WTC11 (cell line): ENCODE measurements around the gene RNASET2. TPM values are rescaled to one million over a fixed set of nuclear protein-coding genes. Genes with fewer than 3 reads are reported as not detected.

Experiments used
- ATAC-seq: fragments of 200-7000 bp; cut with Tn5 transposase; 2 replicates; pipeline ENCODE4 v1.10.0; 2021; ENCODE audit warnings: mild to moderate bottlenecking, moderate library complexity
- CTCF ChIA-PET: fragments of 300-600 bp; sonication (Branson Sonifier 250); formaldehyde crosslinking; loops from one replicate; lab custom pipeline; 2021; ENCODE audit warnings: antibody characterized with exemption; lab: Charles Lee
- POLR2A ChIA-PET: fragments of 350-600 bp; sonication (Branson Sonifier 250); formaldehyde crosslinking; loops from one replicate; lab custom pipeline; 2021; ENCODE audit warnings: antibody characterized with exemption; lab: Charles Lee
- DNase-seq: peaks from one replicate; pipeline ENCODE4 v3.0.0; 2021; ENCODE audit warnings: low spot score
- H3K27ac Mint-ChIP-seq: 2 replicates; pipeline ENCODE4 v1.8.0; 2021; ENCODE audit warnings: mixed read lengths
- H3K27me3 Mint-ChIP-seq: 2 replicates; pipeline ENCODE4 v1.8.0; 2021; ENCODE audit warnings: low read depth, mild to moderate bottlenecking, moderate library complexity, mixed read lengths
- H3K36me3 Mint-ChIP-seq: 2 replicates; pipeline ENCODE4 v1.8.0; 2021; ENCODE audit warnings: mixed read lengths
- H3K4me1 Mint-ChIP-seq: 2 replicates; pipeline ENCODE4 v1.8.0; 2022; ENCODE audit warnings: mixed read lengths
- H3K4me3 Mint-ChIP-seq: 2 replicates; pipeline ENCODE4 v1.8.0; 2021; ENCODE audit warnings: mild to moderate bottlenecking, moderate library complexity, mixed read lengths
- H3K9me3 Mint-ChIP-seq: 2 replicates; pipeline ENCODE4 v1.8.0; 2021; ENCODE audit warnings: mixed read lengths
- AR ChIP-seq: fragments of 250-450 bp; sonication (Bioruptor Pico); IDR thresholded peaks from 2 replicates; pipeline ENCODE4 v1.9.0; 2021; ENCODE audit warnings: mild to moderate bottlenecking
- ATF1 ChIP-seq: sonication (generic); formaldehyde crosslinking; IDR thresholded peaks from 2 replicates; pipeline ENCODE4 v1.8.1; 2023; ENCODE audit warnings: mild to moderate bottlenecking, moderate library complexity, missing genetic modification reagents
- ELF4 ChIP-seq: sonication (generic); formaldehyde crosslinking; IDR thresholded peaks from 2 replicates; pipeline ENCODE4 v1.8.1; 2022; ENCODE audit warnings: low read depth, mild to moderate bottlenecking, moderate library complexity, missing genetic modification reagents
- EMX1 ChIP-seq: fragments of 250-450 bp; sonication (Bioruptor Pico); IDR thresholded peaks from 2 replicates; pipeline ENCODE4 v1.8.0; 2021; ENCODE audit warnings: mild to moderate bottlenecking
- ETV6 ChIP-seq: sonication (generic); formaldehyde crosslinking; IDR thresholded peaks from 2 replicates; pipeline ENCODE4 v1.8.1; 2022; ENCODE audit warnings: mild to moderate bottlenecking, missing genetic modification reagents
- JUN ChIP-seq: sonication (generic); formaldehyde crosslinking; IDR thresholded peaks from 2 replicates; pipeline ENCODE4 v1.8.0; 2023; ENCODE audit warnings: mild to moderate bottlenecking, missing genetic modification reagents
- NFE2L1 ChIP-seq: sonication (generic); formaldehyde crosslinking; IDR thresholded peaks from 2 replicates; pipeline ENCODE4 v1.8.1; 2023; ENCODE audit warnings: missing genetic modification reagents
- NFYB ChIP-seq: sonication (generic); formaldehyde crosslinking; conservative IDR thresholded peaks from 2 replicates; pipeline ENCODE4 v1.8.0; 2022; ENCODE audit warnings: low read depth, missing genetic modification reagents
- TCF7 ChIP-seq: sonication (generic); formaldehyde crosslinking; IDR thresholded peaks from 2 replicates; pipeline ENCODE4 v1.8.0; 2022; ENCODE audit warnings: mild to moderate bottlenecking, low read depth, missing genetic modification reagents, moderate library complexity
- TEAD4 ChIP-seq: sonication (generic); formaldehyde crosslinking; IDR thresholded peaks from 2 replicates; pipeline ENCODE4 v1.8.0; 2022; ENCODE audit warnings: mild to moderate bottlenecking, missing genetic modification reagents
- USF2 ChIP-seq: sonication (generic); formaldehyde crosslinking; IDR thresholded peaks from 2 replicates; pipeline ENCODE4 v1.8.1; 2023; ENCODE audit warnings: mild to moderate bottlenecking, missing genetic modification reagents, moderate library complexity
- ZNF121 ChIP-seq: sonication (generic); formaldehyde crosslinking; IDR thresholded peaks from 2 replicates; pipeline ENCODE4 v1.8.0; 2023; ENCODE audit warnings: missing genetic modification reagents
- ZNF138 ChIP-seq: sonication (generic); formaldehyde crosslinking; conservative IDR thresholded peaks from 2 replicates; pipeline ENCODE4 v1.8.1; 2022; ENCODE audit warnings: mild to moderate bottlenecking, moderate library complexity, missing genetic modification reagents
- ZNF263 ChIP-seq: sonication (generic); formaldehyde crosslinking; IDR thresholded peaks from 2 replicates; pipeline ENCODE4 v1.8.1; 2022; ENCODE audit warnings: low read depth, mild to moderate bottlenecking, moderate library complexity, missing genetic modification reagents
- ZNF317 ChIP-seq: sonication (generic); formaldehyde crosslinking; IDR thresholded peaks from 2 replicates; pipeline ENCODE4 v1.8.1; 2023; ENCODE audit warnings: low read depth, mild to moderate bottlenecking, moderate library complexity, missing genetic modification reagents, borderline replicate concordance
- total RNA-seq: library from RNA; stranded (reverse); gene quantifications from 3 replicates; pipeline ENCODE4 v1.2.3, GENCODE V29; 2021
- TF ChIP-seq, protein P1 (sequence below): fragments of 250-450 bp; sonication (Bioruptor Pico); IDR thresholded peaks from 2 replicates; pipeline ENCODE4 v1.9.0; 2021; ENCODE audit warnings: mild to moderate bottlenecking, borderline replicate concordance
- TF ChIP-seq, protein P2 (sequence below): sonication (generic); formaldehyde crosslinking; IDR thresholded peaks from 2 replicates; pipeline ENCODE4 v1.8.0; 2023; ENCODE audit warnings: missing genetic modification reagents, mild to moderate bottlenecking, borderline replicate concordance
- TF ChIP-seq, protein P3 (sequence below): sonication (generic); formaldehyde crosslinking; IDR thresholded peaks from 2 replicates; pipeline ENCODE4 v1.8.1; 2023; ENCODE audit warnings: mild to moderate bottlenecking, moderate library complexity, missing genetic modification reagents

The RNASET2 gene
- total RNA-seq, 1 experiment from 2014 or later, result 35.6 TPM

- H3K4me3 Mint-ChIP-seq, result peak overlapping the region; percentile 78
- no peak for TF ChIP-seq NFYB (CRISPR knock-in tag)
- TF ChIP-seq, protein P1, sequence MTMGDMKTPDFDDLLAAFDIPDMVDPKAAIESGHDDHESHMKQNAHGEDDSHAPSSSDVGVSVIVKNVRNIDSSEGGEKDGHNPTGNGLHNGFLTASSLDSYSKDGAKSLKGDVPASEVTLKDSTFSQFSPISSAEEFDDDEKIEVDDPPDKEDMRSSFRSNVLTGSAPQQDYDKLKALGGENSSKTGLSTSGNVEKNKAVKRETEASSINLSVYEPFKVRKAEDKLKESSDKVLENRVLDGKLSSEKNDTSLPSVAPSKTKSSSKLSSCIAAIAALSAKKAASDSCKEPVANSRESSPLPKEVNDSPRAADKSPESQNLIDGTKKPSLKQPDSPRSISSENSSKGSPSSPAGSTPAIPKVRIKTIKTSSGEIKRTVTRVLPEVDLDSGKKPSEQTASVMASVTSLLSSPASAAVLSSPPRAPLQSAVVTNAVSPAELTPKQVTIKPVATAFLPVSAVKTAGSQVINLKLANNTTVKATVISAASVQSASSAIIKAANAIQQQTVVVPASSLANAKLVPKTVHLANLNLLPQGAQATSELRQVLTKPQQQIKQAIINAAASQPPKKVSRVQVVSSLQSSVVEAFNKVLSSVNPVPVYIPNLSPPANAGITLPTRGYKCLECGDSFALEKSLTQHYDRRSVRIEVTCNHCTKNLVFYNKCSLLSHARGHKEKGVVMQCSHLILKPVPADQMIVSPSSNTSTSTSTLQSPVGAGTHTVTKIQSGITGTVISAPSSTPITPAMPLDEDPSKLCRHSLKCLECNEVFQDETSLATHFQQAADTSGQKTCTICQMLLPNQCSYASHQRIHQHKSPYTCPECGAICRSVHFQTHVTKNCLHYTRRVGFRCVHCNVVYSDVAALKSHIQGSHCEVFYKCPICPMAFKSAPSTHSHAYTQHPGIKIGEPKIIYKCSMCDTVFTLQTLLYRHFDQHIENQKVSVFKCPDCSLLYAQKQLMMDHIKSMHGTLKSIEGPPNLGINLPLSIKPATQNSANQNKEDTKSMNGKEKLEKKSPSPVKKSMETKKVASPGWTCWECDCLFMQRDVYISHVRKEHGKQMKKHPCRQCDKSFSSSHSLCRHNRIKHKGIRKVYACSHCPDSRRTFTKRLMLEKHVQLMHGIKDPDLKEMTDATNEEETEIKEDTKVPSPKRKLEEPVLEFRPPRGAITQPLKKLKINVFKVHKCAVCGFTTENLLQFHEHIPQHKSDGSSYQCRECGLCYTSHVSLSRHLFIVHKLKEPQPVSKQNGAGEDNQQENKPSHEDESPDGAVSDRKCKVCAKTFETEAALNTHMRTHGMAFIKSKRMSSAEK (CRISPR knock-in tag), result no peak
- 0 out of 2 replicates have a peak, but pooled peaks have one; percentile 46 for TF ChIP-seq ATF1
- no peak for TF ChIP-seq ZNF121
- TF ChIP-seq ZNF317, result no peak
- TF ChIP-seq, protein P2, sequence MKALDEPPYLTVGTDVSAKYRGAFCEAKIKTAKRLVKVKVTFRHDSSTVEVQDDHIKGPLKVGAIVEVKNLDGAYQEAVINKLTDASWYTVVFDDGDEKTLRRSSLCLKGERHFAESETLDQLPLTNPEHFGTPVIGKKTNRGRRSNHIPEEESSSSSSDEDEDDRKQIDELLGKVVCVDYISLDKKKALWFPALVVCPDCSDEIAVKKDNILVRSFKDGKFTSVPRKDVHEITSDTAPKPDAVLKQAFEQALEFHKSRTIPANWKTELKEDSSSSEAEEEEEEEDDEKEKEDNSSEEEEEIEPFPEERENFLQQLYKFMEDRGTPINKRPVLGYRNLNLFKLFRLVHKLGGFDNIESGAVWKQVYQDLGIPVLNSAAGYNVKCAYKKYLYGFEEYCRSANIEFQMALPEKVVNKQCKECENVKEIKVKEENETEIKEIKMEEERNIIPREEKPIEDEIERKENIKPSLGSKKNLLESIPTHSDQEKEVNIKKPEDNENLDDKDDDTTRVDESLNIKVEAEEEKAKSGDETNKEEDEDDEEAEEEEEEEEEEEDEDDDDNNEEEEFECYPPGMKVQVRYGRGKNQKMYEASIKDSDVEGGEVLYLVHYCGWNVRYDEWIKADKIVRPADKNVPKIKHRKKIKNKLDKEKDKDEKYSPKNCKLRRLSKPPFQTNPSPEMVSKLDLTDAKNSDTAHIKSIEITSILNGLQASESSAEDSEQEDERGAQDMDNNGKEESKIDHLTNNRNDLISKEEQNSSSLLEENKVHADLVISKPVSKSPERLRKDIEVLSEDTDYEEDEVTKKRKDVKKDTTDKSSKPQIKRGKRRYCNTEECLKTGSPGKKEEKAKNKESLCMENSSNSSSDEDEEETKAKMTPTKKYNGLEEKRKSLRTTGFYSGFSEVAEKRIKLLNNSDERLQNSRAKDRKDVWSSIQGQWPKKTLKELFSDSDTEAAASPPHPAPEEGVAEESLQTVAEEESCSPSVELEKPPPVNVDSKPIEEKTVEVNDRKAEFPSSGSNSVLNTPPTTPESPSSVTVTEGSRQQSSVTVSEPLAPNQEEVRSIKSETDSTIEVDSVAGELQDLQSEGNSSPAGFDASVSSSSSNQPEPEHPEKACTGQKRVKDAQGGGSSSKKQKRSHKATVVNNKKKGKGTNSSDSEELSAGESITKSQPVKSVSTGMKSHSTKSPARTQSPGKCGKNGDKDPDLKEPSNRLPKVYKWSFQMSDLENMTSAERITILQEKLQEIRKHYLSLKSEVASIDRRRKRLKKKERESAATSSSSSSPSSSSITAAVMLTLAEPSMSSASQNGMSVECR (CRISPR knock-in tag), result 0 out of 2 replicates have a peak, but pooled peaks have one; percentile 16
- TF ChIP-seq EMX1 (CRISPR knock-in tag), result no peak
- 0 out of 2 replicates have a peak, but pooled peaks have one; percentile 57 for TF ChIP-seq ELF4
- no peak for TF ChIP-seq JUN (CRISPR knock-in tag)
- no peak for TF ChIP-seq NFE2L1 (CRISPR knock-in tag)
- 0 out of 2 replicates have a peak, but pooled peaks have one; percentile 12 for TF ChIP-seq ZNF263 (CRISPR knock-in tag)
- TF ChIP-seq TCF7 (CRISPR knock-in tag), result no peak
- no peak for TF ChIP-seq USF2 (CRISPR knock-in tag)
- TF ChIP-seq ZNF138, result no peak
- no peak for TF ChIP-seq ETV6 (CRISPR knock-in tag)
- no peak for TF ChIP-seq TEAD4 (CRISPR knock-in tag)
- TF ChIP-seq, protein P3, sequence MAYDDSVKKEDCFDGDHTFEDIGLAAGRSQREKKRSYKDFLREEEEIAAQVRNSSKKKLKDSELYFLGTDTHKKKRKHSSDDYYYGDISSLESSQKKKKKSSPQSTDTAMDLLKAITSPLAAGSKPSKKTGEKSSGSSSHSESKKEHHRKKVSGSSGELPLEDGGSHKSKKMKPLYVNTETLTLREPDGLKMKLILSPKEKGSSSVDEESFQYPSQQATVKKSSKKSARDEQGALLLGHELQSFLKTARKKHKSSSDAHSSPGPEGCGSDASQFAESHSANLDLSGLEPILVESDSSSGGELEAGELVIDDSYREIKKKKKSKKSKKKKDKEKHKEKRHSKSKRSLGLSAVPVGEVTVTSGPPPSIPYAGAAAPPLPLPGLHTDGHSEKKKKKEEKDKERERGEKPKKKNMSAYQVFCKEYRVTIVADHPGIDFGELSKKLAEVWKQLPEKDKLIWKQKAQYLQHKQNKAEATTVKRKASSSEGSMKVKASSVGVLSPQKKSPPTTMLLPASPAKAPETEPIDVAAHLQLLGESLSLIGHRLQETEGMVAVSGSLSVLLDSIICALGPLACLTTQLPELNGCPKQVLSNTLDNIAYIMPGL (CRISPR knock-in tag), result 0 out of 2 replicates have a peak, but pooled peaks have one; percentile 19
- TF ChIP-seq AR (CRISPR knock-in tag), result no peak
- peaks cover 4% of the 10 kb centered on the region for H3K9me3 Mint-ChIP-seq
- ATAC-seq, result peak; percentile 63
- DNase-seq, result no peak
- H3K27me3 Mint-ChIP-seq, result peaks cover 12% of the 10 kb centered on the region
- H3K4me1 Mint-ChIP-seq, result peaks cover 33% of the 10 kb centered on the region
- ChIA-PET CTCF (interaction anchor here (1.0 to 3.3 kb wide), 4 partner anchors 19 to 181 kb away, joined by 3 to 20 read pairs (median 11); no protein-coding TSS in a partner anchor), POLR2A (interaction anchor here (1.5 to 1.7 kb wide), 2 partner anchors 43 to 181 kb away, joined by 3 to 8 read pairs; partner anchors contain the start of gene CEP43)
- H3K27ac Mint-ChIP-seq, result no peak overlapping the region
- H3K36me3 Mint-ChIP-seq, result peaks cover 15% of the 10 kb centered on the region
Measured at GRCh38 chr6:166955865-166956443, 396 bp downstream of the RNASET2 start.
